GM19372 (cell line): ENCODE measurements around the gene TSPAN1.
"Not testable (repeated sequence)": the region's sequence is repeated elsewhere in the genome, so short reads cannot be mapped to it uniquely, and the experiment has no call there.

Experiments used
- ATAC-seq: cut with Tn5 transposase; IDR thresholded peaks from one replicate; pipeline ENCODE4 v1.9.1; 2021; ENCODE audit warnings: mild to moderate bottlenecking, low read depth, moderate library complexity; ENCODE audit not compliant: unreplicated experiment

The TSPAN1 gene

DNA sequence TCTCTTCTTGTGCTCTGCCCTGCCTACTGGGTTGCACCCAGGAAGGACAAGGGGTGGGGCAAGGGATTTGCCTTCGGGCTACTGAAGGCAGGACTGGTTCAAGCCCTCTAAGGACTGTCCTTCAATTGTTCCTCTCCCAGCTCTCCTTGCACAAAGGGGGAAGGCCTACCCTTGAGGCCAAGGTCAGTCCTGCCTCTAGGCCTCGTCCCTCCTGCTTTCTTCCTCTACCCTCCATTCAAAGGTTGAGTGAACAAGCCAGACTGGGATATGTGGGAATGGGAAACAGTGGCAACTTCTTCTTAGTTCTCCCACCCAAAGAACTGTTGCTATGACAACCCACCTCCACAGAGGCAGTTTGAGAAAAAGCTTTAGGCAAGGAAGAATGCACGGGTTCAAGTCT is 30.9 kb downstream of the TSPAN1 start:
- no peak for ATAC-seq

- ATAC-seq = no peak
These were observed 31.5 kb downstream of the TSPAN1 start for GRCh38 chr1:46206399-46206798.

GRCh38 chr1:46210561-46210960 is 35.7 kb downstream of the TSPAN1 start:
- no peak for ATAC-seq

DNA sequence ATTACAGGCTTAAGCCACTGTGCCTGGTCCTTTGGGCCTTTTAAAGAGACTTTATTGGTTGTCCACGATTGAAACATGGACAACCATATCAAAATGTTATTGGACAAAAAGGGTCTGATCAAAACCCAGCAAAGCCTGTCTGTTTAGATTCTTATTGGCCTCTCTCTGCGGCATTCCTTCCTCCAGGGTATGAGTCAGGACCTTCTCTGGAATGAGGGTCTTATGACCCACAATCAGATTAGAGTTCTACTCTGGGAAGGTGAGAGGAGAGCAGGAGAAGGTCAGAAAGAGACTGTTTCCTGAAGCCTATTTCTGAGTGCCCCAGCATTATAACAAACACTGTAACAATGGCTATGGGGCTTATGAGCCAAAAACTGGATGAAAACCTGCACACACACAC is 36.2 kb downstream of the TSPAN1 start:
- ATAC-seq = no peak

GRCh38 chr1:46215504-46215903 is 40.6 kb downstream of the TSPAN1 start:
- ATAC-seq = no peak

GRCh38 chr1:46218443-46218842 is 43.6 kb downstream of the TSPAN1 start:
- no peak for ATAC-seq

DNA sequence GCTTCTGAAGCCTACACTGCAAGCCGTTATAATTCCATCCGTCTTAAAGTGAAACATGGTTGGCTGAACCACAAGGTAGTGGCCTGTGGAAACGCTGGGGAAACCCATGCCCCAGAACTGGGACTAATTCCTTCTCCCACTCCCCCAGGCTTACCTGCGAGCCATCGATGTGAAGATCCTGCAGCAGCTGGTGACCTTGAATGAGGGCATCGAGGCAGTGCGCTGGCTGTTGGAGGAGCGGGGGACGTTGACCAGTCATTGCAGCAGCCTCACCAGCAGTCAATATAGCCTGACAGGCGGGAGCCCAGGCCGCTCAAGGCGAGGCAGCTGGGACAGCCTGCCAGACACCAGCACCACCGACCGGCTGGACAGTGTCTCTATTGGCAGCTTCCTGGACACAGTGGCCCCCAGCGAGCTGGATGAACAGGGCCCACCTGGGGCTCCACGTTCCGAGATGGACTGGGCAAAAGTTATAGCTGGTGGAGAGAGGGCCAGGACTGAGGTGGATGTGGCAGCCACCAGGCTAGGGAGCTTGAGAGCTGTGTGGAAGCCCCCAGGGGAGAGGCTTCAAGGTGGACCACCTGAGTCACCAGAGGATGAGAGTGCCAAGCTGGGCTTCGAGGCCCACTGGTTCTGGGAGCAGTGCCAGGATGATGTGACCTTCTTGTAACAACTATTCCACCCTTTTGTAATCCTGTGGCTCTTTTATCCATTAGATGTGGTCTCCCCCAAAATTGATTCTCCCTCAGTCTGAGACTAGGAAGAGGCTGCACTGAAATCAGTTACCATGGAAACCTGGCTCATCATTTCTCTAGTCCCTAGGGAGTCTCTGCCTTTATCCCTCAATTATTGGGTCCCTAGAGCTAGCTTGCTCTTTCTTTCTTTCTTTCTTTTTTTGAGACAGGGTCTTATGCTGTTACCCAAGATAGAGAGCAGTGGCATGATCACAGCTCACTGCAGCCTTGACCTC is 44.9 kb downstream of the TSPAN1 start:
- ATAC-seq = no peak

DNA sequence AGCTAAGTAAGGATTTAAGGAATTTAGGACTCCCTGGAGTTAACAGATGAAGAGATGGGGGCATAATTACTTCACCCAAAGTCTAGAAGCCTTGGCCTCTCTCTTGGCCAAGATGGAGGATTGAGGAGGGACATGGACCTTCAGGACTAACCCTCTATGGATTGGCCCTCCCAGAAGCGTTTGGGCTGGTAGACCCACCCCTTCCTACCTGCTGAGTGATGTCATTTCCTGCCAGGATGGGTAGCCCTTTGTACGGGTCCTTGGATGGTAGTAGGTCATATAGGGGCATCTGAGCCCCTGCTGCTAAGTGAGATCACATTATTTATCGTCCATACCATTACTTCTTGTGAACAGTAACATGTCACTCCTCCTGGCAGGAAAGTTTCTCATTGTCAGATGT is 45.9 kb downstream of the TSPAN1 start:
- ATAC-seq = no peak

DNA sequence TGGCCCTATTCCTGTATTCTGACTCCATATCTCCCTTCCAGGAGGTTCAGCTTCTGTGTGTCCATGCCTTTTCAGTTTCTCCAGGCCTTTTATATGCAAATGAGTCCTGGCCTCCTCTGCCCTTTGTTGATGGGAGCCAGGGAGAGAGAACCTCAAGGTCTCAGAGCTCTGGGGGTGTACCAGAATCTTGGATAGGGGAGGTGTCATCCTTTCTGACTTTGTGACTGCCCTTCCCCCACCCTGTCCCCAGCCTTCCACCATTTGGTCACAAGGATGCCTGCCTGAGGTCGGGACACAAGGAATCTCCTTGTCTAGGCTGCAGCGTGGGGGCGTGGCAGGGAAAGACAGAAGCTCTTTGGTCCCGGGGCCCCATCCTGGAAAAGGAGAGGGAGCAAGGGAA is 46.9 kb downstream of the TSPAN1 start:
- ATAC-seq = no peak

- not testable (repeated sequence) for ATAC-seq
These were observed 48.2 kb downstream of the TSPAN1 start for GRCh38 chr1:46223055-46223454.

- ATAC-seq = peak; percentile 68
These were observed 48.6 kb downstream of the TSPAN1 start for GRCh38 chr1:46223472-46223943.

GRCh38 chr1:46224966-46225365 is 50.1 kb downstream of the TSPAN1 start:
- ATAC-seq = no peak

DNA sequence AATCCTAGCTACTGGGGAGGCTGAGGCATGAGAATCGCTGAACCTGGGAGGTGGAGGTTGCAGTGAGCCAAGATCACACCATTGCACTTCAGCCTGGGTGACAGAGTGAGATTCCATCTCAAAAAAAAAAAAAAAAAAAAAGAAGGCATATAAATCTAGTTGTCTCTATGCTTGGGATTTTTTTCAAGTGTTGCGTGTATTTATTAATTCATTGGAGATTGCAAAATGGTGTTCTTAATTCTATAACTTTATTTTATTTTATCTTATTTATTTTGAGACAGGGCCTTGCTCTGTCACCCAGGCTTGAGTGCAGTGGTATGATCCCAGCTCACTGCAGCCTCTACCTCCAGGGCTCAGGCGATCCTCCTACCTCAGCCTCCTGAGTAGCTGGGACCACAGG is 56.3 kb downstream of the TSPAN1 start:
- not testable (repeated sequence) for ATAC-seq
